ENCODE results near the gene LMOD2.

- TF ChIP-seq CTCF (IDR thresholded peaks at IDR 0.05) (no peak), POLR2A (IDR thresholded peaks at IDR 0.05) (no peak)
Measured at GRCh38 chr7:123621707-123622106, 34.0 kb upstream of the LMOD2 start.

Measured in thyroid gland (tissue), 4 donors.